HG02571 (cell line): ENCODE results near the gene TBX20.
"Not testable (repeated sequence)": the region's sequence is repeated elsewhere in the genome, so short reads cannot be mapped to it uniquely, and the experiment has no call there.

Experiments
- ATAC-seq: cut with Tn5 transposase; IDR thresholded peaks from one replicate; pipeline ENCODE4 v1.9.1; 2021; ENCODE audit warnings: mild to moderate bottlenecking, moderate library complexity; ENCODE audit not compliant: unreplicated experiment

Gene TBX20

GRCh38 chr7:35167158-35167557 is 86.7 kb downstream of the TBX20 start:
- not testable (repeated sequence) for ATAC-seq

GRCh38 chr7:35161059-35161740 is 92.7 kb downstream of the TBX20 start:
- not testable (repeated sequence) for ATAC-seq
